ENCODE data around the gene LAMC2. TPM values are rescaled to one million over a fixed set of nuclear protein-coding genes. Genes with fewer than 3 reads are reported as not detected.

Gene LAMC2
- total RNA-seq, 4 donors from 2014 or later, result 2.4 to 4.2 (median 2.8) TPM

- no peak for TF ChIP-seq CTCF (IDR thresholded peaks at IDR 0.05; ENCODE audit: low read depth)
These were observed 107.8 kb downstream of the LAMC2 start for GRCh38 chr1:183293876-183294275.

Other genes with a start within 250 kb of the LAMC2 start
- gene SHCBP1L, start 233.1 kb upstream of the LAMC2 start, total RNA-seq, result under 1 TPM in 1 of 4 donors, not detected in 3; 0.22 TPM
- gene LAMC1, start 162.8 kb upstream of the LAMC2 start, total RNA-seq, result 100 to 1,000 TPM; 423 to 675 (median 560) TPM
- 1 to 10 TPM; 1.0 to 4.5 (median 2.4) TPM for gene NMNAT2, start 232.1 kb downstream of the LAMC2 start, total RNA-seq

Measured in subcutaneous adipose tissue (tissue), 4 donors.